ENCODE results near the gene PSEN1. TPM values are rescaled to one million over a fixed set of nuclear protein-coding genes. Genes with fewer than 3 reads are reported as not detected.

Gene PSEN1
- total and polyA plus RNA-seq, 12 donors, result 13.2 to 33.7 (median 24.1) TPM

DNA sequence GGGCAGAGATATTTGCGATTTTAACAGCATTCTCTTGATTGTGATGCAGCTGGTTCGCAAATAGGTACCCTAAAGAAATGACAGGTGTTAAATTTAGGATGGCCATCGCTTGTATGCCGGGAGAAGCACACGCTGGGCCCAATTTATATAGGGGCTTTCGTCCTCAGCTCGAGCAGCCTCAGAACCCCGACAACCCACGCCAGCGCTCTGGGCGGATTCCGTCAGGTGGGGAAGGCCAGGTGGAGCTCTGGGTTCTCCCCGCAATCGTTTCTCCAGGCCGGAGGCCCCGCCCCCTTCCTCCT lies 271 bp upstream of the PSEN1 start:
- Histone ChIP-seq H3K9me3 (peaks cover 0 to 13% (median 0%) of the 10 kb centered on the region in 11 donors), H3K27me3 (no peaks in the 10 kb centered on the region), H3K36me3 (peaks cover 0 to 5% (median 0%) of the 10 kb centered on the region in 9 donors), H3K27ac (peak overlapping the region; percentile 86 to 97 (median 93)), H3K4me1 (peaks cover 0 to 36% (median 19%) of the 10 kb centered on the region in 9 donors), H3K4me3 (peak overlapping the region; percentile 73 to 98 (median 93))
- intact Hi-C loops (cut with DNase I), result loop anchor here in 1 of 10 donors (5.0 kb wide), 1 partner anchor 326 kb away; no protein-coding TSS in a partner anchor
- no peak for DNase-seq
- ATAC-seq, result no peak
- 2 to 4% methylated on average over 16 of the region's 16 CpGs for WGBS, 2 donors
- TF ChIP-seq CTCF (IDR thresholded peaks at IDR 0.05), result no peak

- no peak for TF ChIP-seq CTCF (IDR thresholded peaks at IDR 0.05)
- Histone ChIP-seq H3K27me3 (no peaks in the 10 kb centered on the region), H3K4me3 (no peak overlapping the region), H3K4me1 (peaks cover 0 to 52% (median 25%) of the 10 kb centered on the region in 9 donors), H3K36me3 (peaks cover 0 to 5% (median 0%) of the 10 kb centered on the region in 9 donors), H3K9me3 (no peaks in the 10 kb centered on the region), H3K27ac (no peak overlapping the region)
- ATAC-seq, result no peak
- intact Hi-C loops (cut with DNase I), result no loop called here
- 100% methylated on average over 1 of the region's 1 CpG for WGBS, 2 donors
- no peak for DNase-seq
Measured at GRCh38 chr14:73140811-73141323, 4.6 kb downstream of the PSEN1 start.

- TF ChIP-seq CTCF (IDR thresholded peaks at IDR 0.05), result no peak
- Histone ChIP-seq H3K4me1 (peaks cover 0 to 47% (median 16%) of the 10 kb centered on the region in 9 donors), H3K4me3 (no peak overlapping the region), H3K27ac (no peak overlapping the region), H3K36me3 (peaks cover 0 to 5% (median 0%) of the 10 kb centered on the region in 9 donors), H3K9me3 (no peaks in the 10 kb centered on the region), H3K27me3 (no peaks in the 10 kb centered on the region)
- DNase-seq, result no peak
- 88 to 94% methylated on average over 2 of the region's 2 CpGs for WGBS, 2 donors
- ATAC-seq, result no peak
- intact Hi-C loops (cut with DNase I), result no loop called here
Measured at GRCh38 chr14:73142216-73142615, 5.9 kb downstream of the PSEN1 start.

DNA sequence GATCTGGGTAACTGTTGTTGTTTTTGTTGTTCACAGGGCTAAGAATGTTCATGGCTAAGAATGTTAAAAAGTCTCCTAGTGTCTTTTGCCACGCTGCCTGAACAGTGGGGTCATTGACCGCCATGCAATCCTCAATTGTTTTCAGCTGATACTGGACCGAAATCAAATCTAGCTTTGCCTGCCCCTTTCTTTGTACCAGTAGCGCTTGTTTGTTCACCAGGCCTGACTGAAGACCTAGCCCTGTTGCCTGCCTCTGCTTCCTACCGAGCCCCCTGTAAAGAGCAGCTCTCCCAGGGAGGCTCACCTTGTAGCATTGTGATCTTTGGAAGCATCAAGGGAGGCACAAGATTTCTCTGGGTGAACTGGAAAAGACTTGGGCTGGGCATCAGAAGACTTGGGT lies 6.7 kb downstream of the PSEN1 start:
- ATAC-seq, result peak in 2 of 8 donors; percentile 21 to 53
- 80 to 88% methylated on average over 5 of the region's 5 CpGs for WGBS, 2 donors

More for the DNA sequence above, 6.7 kb downstream of the PSEN1 start:
- TF ChIP-seq CTCF (IDR thresholded peaks at IDR 0.05), result no peak
- Histone ChIP-seq H3K36me3 (peaks cover 0 to 12% (median 2%) of the 10 kb centered on the region in 9 donors), H3K9me3 (no peaks in the 10 kb centered on the region), H3K4me1 (peaks cover 0 to 39% (median 9%) of the 10 kb centered on the region in 9 donors), H3K4me3 (no peak overlapping the region), H3K27ac (no peak overlapping the region), H3K27me3 (no peaks in the 10 kb centered on the region)
- intact Hi-C loops (cut with DNase I), result no loop called here
- DNase-seq, result no peak
